ENCODE measurements around the gene PPP2R3B. TPM values are rescaled to one million over a fixed set of nuclear protein-coding genes. Genes with fewer than 3 reads are reported as not detected.
"Not testable (repeated sequence)": the region's sequence is repeated elsewhere in the genome, so short reads cannot be mapped to it uniquely, and the experiment has no call there.

The PPP2R3B gene
- total RNA-seq, 1 donor from 2014 or later, result 9.5 TPM

DNA sequence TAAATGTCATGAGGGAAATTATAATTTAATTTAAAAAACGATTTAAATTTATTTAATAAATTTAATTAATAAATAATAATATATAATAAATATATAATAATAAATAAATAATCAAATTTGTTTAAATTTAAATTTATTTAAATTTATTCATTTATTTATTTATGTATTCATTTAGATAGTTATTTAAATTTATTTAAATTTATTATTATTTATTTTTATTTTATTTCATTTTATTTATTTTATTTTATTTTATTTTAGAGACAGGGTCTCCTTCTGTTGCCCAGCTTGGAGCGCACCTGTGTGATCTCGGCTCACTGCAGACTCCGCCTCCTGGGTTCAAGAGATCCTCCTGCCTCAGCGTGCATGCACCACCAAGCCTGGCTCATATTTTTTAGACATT is 18.4 kb upstream of the PPP2R3B start:
- no peak for DNase-seq (ENCODE audit: low read depth)

DNA sequence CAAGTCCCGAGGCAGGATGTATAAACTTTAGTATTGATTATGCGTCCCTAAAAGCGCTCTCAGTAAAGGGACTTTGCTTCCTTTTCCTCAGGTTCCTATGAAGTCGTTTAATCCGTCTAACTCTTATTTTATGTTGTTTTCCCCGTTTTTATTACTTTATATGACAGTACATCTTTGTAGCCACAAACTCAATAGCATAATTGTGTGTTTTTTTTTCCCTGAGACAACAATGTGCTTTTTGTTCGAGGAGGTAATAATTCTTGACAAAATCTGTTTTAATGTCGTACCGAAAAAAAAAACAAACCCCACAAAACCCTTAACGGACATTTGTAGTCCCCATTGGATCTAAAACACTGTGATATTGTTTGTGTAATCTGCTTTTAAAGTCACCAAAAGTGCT is 17.9 kb upstream of the PPP2R3B start:
- DNase-seq (ENCODE audit: low read depth), result no peak

DNA sequence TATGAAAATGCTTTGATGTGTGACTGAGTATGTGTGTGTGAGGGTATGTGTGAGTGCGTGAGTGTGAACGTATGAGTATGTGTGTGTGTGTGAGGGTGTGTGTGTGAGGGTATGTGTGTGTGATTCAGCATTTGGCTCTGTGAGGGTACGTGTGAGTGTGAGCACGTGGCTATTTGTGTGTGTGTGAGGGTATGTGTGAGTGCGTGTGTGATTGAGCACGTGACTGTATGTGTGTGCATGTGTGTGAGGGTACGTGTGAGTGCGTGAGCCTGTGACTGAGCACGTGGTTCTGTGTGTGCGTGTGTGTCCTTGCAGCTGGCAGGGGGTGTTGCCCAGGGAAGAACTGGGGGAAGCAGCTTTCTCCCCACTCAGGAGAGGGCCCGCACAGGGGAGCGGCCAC is 16.1 kb upstream of the PPP2R3B start:
- no peak for DNase-seq (ENCODE audit: low read depth)

DNA sequence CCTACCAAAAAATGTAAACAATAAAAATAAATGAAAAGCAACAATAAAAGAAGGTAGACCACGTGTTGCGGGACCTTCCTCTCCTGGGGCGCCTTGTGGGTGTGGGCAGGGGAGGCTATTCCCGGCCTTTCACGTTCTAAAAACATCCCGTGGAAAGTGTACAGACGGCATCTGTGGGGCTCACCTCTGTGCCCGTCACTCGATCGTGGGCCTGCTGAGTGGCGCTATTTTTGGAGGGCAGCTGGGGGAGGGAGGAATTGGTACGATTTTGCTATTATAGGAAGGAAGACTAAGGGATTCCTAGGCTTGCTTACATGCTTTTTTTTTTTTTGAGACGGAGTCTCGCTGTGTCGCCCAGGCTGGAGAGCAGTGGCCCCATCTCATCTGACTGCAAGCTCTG is 13.6 kb upstream of the PPP2R3B start:
- DNase-seq (ENCODE audit: low read depth), result no peak

- DNase-seq (ENCODE audit: low read depth), result no peak
Measured at GRCh38 chrX:397575-397974, 10.9 kb upstream of the PPP2R3B start.

DNA sequence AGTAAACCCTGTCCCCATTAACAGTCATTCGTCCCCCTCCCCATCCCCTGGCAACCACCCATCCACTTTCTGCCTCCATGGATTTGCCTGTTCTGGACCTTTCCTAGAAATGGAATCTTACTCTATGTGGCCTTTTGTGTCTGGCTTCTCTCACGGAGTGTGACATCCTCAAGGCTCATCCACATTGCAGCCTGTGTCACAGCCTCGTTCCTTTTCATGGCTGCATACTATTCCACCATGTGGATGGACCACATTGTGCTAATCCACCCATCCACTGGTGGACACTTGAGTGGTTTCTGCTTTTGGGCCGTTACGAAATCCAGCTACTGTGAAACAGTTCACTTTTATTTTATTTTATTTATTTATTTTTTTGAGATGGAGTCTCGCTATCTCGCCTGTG is 8.1 kb upstream of the PPP2R3B start:
- DNase-seq (ENCODE audit: low read depth), result no peak

GRCh38 chrX:392575-392846 is 5.8 kb upstream of the PPP2R3B start:
- DNase-seq (ENCODE audit: low read depth), result no peak

DNA sequence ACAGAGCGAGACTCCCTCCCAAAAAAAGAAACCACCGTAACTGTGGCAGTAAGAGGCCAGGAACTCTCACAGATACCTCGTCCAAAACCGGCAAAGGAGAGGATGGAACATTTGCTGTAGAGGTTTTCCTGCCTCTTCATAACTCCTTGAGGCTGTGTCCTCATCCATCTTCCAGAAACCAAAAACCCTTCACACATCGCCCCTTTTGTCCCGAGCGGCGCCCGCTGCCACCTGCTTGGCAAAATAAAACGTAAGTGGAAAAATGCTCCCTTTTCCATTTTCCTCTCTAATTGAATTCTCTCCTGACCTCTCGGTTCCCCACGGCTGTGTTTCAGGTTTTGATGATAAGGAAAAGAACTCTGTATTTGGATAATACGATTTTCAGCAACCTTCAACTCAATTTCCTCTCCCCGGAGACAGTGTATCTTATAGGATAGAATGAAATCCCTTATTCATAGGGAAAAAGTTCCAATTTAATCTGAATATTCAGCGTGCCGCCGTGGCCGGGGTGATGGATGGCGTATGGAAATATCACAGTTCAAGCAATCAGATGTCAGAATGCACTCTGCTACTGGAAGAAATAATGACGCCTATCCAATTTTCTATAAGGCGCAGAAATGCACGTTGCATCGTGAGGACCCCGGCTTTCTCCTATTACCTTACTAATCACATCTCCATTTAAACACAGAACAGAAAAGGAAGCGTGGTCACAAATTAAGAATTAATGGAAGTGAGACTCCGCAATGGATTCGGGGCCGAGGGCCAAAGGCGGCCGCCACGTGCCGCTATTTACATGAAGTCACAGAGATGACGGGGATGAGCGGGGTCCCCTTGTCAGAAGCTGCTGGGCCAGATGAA is 5.2 kb upstream of the PPP2R3B start:
- DNase-seq (ENCODE audit: low read depth), result no peak

GRCh38 chrX:390459-390858 is 3.8 kb upstream of the PPP2R3B start:
- no peak for DNase-seq (ENCODE audit: low read depth)

DNA sequence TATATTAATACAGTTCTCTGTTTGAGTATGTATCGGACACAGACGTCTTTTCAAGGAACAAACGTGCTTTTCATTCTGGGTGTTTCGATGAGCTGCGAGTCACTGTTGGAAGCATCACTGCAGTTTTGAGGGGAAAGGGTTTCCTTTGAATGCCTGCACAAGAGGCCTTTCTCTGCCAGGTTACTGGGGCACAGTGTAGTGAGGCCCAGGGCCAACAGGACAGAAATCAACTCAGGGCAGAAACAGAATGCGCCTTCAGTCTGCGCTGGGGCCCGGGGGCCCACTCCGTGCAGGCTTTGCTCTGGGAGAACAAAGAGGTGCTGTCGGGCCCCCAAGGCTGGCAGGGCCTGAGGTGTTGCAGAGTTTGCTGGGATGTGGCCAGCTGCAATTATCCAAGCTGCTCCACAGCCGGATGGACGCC is 2.3 kb upstream of the PPP2R3B start:
- DNase-seq (ENCODE audit: low read depth), result no peak

GRCh38 chrX:387729-388128 is 1.0 kb upstream of the PPP2R3B start:
- no peak for DNase-seq (ENCODE audit: low read depth)

DNA sequence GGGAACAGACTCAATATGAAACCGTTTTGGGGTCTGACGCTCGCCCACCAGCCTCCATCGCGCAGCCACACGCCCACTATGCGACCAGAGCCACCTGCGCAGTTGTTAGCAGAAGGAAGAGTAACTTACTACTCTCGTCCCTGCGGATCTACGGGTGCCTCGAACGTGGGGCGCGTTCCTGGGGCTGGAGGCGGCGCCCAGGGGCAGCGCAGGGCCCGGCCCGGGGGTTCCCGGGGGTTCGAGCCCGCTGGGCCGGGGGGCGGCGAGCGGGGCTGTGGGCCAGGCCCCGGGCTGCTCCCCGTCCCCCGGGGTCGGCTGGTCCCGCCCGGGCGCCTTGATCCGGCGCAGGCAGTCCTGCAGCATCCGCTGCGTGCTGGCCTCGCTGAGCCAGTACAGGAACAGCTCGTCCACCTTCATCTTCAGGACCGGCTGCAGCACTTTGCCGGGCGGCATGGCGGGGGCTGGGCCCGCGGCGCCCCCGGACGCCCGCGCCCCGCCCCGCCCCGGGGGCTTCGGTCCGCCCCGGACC is 404 bp downstream of the PPP2R3B start:
- DNase-seq (ENCODE audit: low read depth), result no peak

DNA sequence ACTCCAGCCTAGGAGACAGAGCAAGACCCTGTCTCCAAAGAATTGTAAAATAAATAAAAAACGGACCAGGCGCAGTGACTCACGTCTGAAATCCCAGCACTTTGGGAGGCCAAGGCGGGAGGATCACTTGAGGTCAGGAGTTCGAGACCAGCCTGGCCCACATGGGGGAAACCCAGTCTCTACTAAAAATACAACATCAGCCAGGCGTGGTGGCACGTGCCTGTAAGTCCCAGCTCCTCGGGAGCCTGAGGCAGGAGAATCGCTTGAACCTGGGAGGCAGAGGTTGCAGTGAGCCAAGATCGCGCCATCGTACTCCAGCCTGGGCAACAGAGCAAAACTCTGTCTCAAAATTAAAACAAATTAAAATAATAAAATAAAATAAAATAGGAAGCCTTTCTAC is 971 bp downstream of the PPP2R3B start:
- not testable (repeated sequence) for DNase-seq (ENCODE audit: low read depth)

GRCh38 chrX:384861-385260 is 1.8 kb downstream of the PPP2R3B start:
- no peak for DNase-seq (ENCODE audit: low read depth)

DNA sequence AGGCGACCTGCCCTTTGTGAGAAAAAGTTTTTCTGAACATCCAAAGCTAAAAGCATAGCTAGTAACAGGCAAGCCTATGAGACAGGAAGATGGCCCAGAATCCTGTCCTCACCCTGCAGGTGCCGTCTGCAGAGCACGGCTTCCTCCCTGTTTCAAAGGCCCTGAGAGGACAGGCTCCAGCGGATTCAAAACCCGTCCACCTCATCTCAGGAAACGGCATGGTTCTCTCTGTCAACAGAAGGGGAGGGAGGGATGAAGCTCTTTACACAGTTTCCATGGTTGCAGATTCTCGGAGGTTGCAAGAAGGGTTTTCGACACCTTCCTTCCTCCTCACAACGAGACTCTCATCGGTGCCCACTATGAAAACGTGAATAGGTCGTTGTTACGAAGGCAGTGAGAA is 8.3 kb downstream of the PPP2R3B start:
- no peak for DNase-seq (ENCODE audit: low read depth)

DNA sequence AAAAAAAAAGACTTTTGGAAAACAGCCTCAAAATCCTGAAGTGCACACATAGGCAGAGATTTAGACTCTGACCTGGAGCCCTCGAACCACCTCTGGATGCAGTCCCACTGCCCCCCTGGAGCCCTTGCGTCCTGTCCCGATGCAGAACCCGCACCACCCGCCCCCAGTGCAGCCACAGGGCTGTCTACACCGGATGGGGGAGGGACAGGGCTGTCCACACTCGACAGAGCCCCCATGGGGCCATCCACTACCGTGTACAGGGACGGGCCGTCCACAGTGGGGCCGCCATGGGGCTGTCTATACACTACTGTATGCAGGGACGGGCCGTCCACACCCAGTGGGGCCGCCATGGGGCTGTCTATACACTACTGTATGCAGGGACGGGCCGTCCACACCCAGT is 10.5 kb downstream of the PPP2R3B start:
- not testable (repeated sequence) for DNase-seq (ENCODE audit: low read depth)

DNA sequence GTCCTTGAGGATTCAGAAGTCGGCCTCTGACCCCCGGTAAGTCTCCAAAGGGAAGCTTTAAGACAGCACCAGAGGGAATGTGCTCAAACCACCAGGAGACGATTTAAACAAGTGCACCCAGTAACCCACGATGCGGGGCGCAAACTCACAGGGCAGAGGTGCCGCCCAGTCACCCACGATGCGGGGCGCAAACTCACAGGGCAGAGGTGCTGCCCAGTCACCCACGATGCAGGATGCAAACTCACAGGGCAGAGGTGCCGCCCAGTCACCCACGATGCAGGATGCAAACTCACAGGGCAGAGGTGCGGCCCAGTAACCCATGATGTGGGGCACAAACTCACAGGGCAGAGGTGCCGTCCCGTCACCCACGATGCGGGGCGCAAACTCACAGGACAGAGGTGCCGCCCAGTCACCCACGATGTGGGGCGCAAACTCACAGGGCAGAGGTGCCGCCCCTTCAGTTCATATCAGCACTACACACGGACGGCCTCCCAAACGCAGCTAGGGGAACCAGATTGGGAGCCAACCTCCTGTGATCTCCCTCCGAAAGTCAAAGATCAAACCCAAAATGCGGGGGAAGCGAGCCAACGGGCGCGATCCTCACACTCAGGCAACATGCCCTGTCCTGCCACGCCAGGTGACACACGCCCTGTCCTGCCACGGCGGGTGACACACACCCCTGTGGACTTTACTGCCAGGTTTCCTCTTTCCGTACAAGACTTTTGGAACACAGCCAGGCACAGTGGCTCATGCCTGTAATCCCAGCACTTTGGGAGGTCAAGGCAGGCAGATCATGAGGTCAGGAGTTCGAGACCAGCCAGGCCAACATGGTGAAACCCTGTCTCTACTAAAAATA is 11.3 kb downstream of the PPP2R3B start:
- no peak for DNase-seq (ENCODE audit: low read depth)

DNA sequence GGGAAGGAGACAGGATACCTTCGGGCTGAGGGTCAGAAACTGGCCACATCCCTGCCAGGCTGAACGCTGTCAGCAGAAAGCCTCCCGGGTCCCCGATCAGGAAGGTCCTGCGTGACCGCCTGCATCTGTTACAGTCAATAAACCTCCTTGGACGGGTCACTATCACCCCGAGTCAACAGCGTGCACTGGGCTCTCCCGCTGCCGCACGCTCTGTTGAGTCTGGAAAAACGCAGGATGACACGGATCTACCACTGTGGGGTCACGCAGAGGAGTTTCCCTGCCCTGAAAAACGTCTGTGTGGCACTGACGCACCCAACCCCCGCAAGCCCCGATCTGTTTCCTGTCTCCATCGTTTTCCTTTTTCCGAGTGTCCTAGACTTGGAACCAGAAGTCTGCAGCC is 12.1 kb downstream of the PPP2R3B start:
- DNase-seq (ENCODE audit: low read depth), result no peak

GRCh38 chrX:373641-374471 is 12.9 kb downstream of the PPP2R3B start:
- DNase-seq (ENCODE audit: low read depth), result no peak

GRCh38 chrX:372856-373640 is 13.7 kb downstream of the PPP2R3B start:
- no peak for DNase-seq (ENCODE audit: low read depth)

DNA sequence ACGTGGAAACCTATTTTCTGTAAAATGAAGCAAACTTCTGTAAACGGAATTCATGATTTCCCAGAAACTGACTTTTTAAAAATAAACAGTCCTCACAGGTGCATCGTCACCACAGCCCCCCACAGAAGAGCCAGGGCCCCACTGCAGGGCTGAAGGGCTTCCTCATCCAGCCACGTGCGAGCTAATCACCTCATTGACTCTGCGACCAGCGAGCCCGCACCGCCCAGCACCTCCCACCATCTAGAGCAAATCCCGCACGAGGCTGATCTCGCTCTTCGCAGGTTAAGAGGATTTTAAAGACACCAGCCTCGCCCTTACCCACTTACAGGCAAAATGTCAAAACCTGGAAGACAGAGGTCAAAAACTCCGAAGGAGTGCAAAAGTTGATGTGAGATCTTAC is 14.8 kb downstream of the PPP2R3B start:
- no peak for DNase-seq (ENCODE audit: low read depth)

Measured in renal cortical epithelial cell (primary cell).